Fibroblast of lung (primary cell): ENCODE data around the gene NRARP. TPM values are rescaled to one million over a fixed set of nuclear protein-coding genes. Genes with fewer than 3 reads are reported as not detected.

Source experiments
- DNase-seq, 2 donors: peaks; one replicate each; pipeline versions ENCODE4 v3.0.0 to v3.0.0-alpha.2; 2010; ENCODE audit warnings: low read depth in 2 of 2
- H2AFZ ChIP-seq: 2 replicates; pipeline ENCODE4 v1.5.1; 2012; ENCODE audit warnings: low read length, control low read depth, inconsistent platforms
- H3K27ac ChIP-seq: 2 replicates; pipeline ENCODE4 v1.5.1; 2011; ENCODE audit warnings: low read length, control low read depth; ENCODE audit not compliant: insufficient read depth
- H3K27me3 ChIP-seq: 2 replicates; pipeline ENCODE4 v1.5.1; 2011; ENCODE audit warnings: mild to moderate bottlenecking, low read length; ENCODE audit not compliant: control insufficient read depth, insufficient read depth
- H3K36me3 ChIP-seq: 2 replicates; pipeline ENCODE4 v1.5.1; 2011; ENCODE audit warnings: low read length; ENCODE audit not compliant: control insufficient read depth, insufficient read depth
- H3K4me1 ChIP-seq: 2 replicates; pipeline ENCODE4 v1.5.1; 2011; ENCODE audit warnings: low read length; ENCODE audit not compliant: control insufficient read depth, insufficient read depth; ENCODE audit errors: extremely low read depth
- H3K4me2 ChIP-seq: 2 replicates; pipeline ENCODE4 v1.5.1; 2011; ENCODE audit warnings: low read length, control low read depth; ENCODE audit not compliant: insufficient read depth; ENCODE audit errors: extremely low read depth
- H3K4me3 ChIP-seq, 4 experiments: fragments of 200-600 bp in 1 of 4; sonication (generic) in 1 of 4; replicated peaks in 1 of 4; 2 replicates each; pipeline ENCODE4 v1.5.1; 2011 to 2016; ENCODE audit warnings: low read length in 4 of 4, low read depth in 3 of 4, mild to moderate bottlenecking in 3 of 4, control low read depth in 2 of 4, inconsistent platforms in 1 of 4, mixed read lengths in 1 of 4; ENCODE audit not compliant: insufficient read depth in 1 of 4; ENCODE audit errors: control extremely low read depth in 1 of 4
- H3K79me2 ChIP-seq: 2 replicates; pipeline ENCODE4 v1.5.1; 2012; ENCODE audit warnings: mild to moderate bottlenecking, low read length, inconsistent platforms; ENCODE audit not compliant: control insufficient read depth, insufficient read depth
- H3K9ac ChIP-seq: 2 replicates; pipeline ENCODE4 v1.5.1; 2011; ENCODE audit warnings: mild to moderate bottlenecking, low read length, control low read depth; ENCODE audit not compliant: insufficient read depth
- H3K9me3 ChIP-seq: 2 replicates; pipeline ENCODE4 v1.5.1; 2012; ENCODE audit warnings: low read depth, low read length; ENCODE audit not compliant: control insufficient read depth, insufficient read depth
- H4K20me1 ChIP-seq: 2 replicates; pipeline ENCODE4 v1.5.1; 2011; ENCODE audit warnings: low read length; ENCODE audit not compliant: control insufficient read depth, insufficient read depth; ENCODE audit errors: extremely low read depth
- CTCF ChIP-seq, 2 donors: IDR thresholded peaks in 1 of 2; conservative IDR thresholded peaks in 1 of 2; 1 replicate in 1 of 2; 2 replicates in 1 of 2; pipeline ENCODE4 v1.5.1; 2011 to 2012; ENCODE audit warnings: low read length in 2 of 2, control low read depth in 1 of 2, inconsistent platforms in 1 of 2, low read depth in 1 of 2, mild to moderate bottlenecking in 1 of 2
- EZH2 ChIP-seq: IDR thresholded peaks from 2 replicates; pipeline ENCODE4 v1.5.1; 2012; ENCODE audit warnings: low read length, control low read depth, mild to moderate bottlenecking; ENCODE audit errors: missing control alignments
- polyA plus RNA-seq, 2 donors: library from polyadenylated mRNA; depleted of rRNA in 1 of 2; stranded (reverse) in 1 of 2; unstranded in 1 of 2; fragments of >200 nt; gene quantifications; 2 replicates each; pipeline ENCODE4 v1.2.1, GENCODE V29; 2011 to 2012; ENCODE audit warnings: missing spikeins in 1 of 2
- total RNA-seq: library from RNA; depleted of rRNA; stranded (reverse); fragments of >200 nt; gene quantifications from 2 replicates; pipeline ENCODE4 v1.2.1, GENCODE V29; 2014

The NRARP gene
- total and polyA plus RNA-seq, 2 donors (not counting 1 experiment from before 2014, with no cell fraction given) = 0.07 TPM; not detected in 1

- Histone ChIP-seq H3K9ac (no peak overlapping the region), H3K27ac (no peak overlapping the region), H3K9me3 (no peaks in the 10 kb centered on the region), H3K4me3 (no peak overlapping the region), H2AFZ (no peak overlapping the region), H3K27me3 (peaks cover 28% of the 10 kb centered on the region), H4K20me1 (no peaks in the 10 kb centered on the region), H3K4me2 (no peak overlapping the region), H3K79me2 (no peaks in the 10 kb centered on the region), H3K4me1 (peaks cover 10% of the 10 kb centered on the region), H3K36me3 (no peaks in the 10 kb centered on the region)
- no peak for DNase-seq
- TF ChIP-seq EZH2 (no peak), CTCF (conservative IDR thresholded peaks at IDR 0.05 in 1 of 2, IDR thresholded peaks at IDR 0.05 in 1 of 2; ENCODE audit: low read depth in 1 of 2, low read length in 2 of 2) (no peak)
Measured at GRCh38 chr9:137299203-137299565, 2.9 kb downstream of the NRARP start.

GRCh38 chr9:137298401-137299202, 3.5 kb downstream of the NRARP start:
- H3K36me3 ChIP-seq = no peaks in the 10 kb centered on the region
- no peak overlapping the region for H3K9ac ChIP-seq
- H4K20me1 ChIP-seq = no peaks in the 10 kb centered on the region
- no peaks in the 10 kb centered on the region for H3K9me3 ChIP-seq
- no peak overlapping the region for H2AFZ ChIP-seq
- H3K27ac ChIP-seq = no peak overlapping the region
- H3K79me2 ChIP-seq = no peaks in the 10 kb centered on the region
- H3K4me3 ChIP-seq = no peak overlapping the region
- TF ChIP-seq EZH2 (no peak), CTCF (conservative IDR thresholded peaks at IDR 0.05 in 1 of 2, IDR thresholded peaks at IDR 0.05 in 1 of 2; ENCODE audit: low read depth in 1 of 2, low read length in 2 of 2) (no peak)
- H3K4me2 ChIP-seq = no peak overlapping the region
- peaks cover 28% of the 10 kb centered on the region for H3K27me3 ChIP-seq
- peaks cover 10% of the 10 kb centered on the region for H3K4me1 ChIP-seq
- DNase-seq = peak in 1 of 2 donors; percentile 57

GRCh38 chr9:137297966-137298365, 4.1 kb downstream of the NRARP start:
- Histone ChIP-seq H3K27ac (no peak overlapping the region), H3K9ac (no peak overlapping the region), H3K4me2 (no peak overlapping the region)

More at GRCh38 chr9:137297966-137298365, 4.1 kb downstream of the NRARP start:
- no peak overlapping the region for H3K4me3 ChIP-seq
- peaks cover 10% of the 10 kb centered on the region for H3K4me1 ChIP-seq
- H3K27me3 ChIP-seq = peaks cover 28% of the 10 kb centered on the region
- no peaks in the 10 kb centered on the region for H4K20me1 ChIP-seq
- no peaks in the 10 kb centered on the region for H3K9me3 ChIP-seq
- DNase-seq = no peak
- H2AFZ ChIP-seq = no peak overlapping the region
- no peaks in the 10 kb centered on the region for H3K79me2 ChIP-seq
- H3K36me3 ChIP-seq = no peaks in the 10 kb centered on the region
- TF ChIP-seq CTCF (conservative IDR thresholded peaks at IDR 0.05 in 1 of 2, IDR thresholded peaks at IDR 0.05 in 1 of 2; ENCODE audit: low read depth in 1 of 2, low read length in 2 of 2) (no peak), EZH2 (no peak)
